Endothelial cell of umbilical vein (primary cell): ENCODE measurements around the gene USH2A. TPM values are rescaled to one million over a fixed set of nuclear protein-coding genes. Genes with fewer than 3 reads are reported as not detected.

ENCODE experiments used
- BruUV-seq: library from RNA; stranded (reverse); fragments of 400-500 nt; replicated peaks from 2 replicates; lab custom pipeline; 2021; lab: Mats Ljungman, UMichigan
- CTCF ChIA-PET: fragments of 300-600, 350-600 bp; sonication (Branson Sonifier 250); formaldehyde crosslinking; loops from one replicate; lab custom pipeline; 2021; ENCODE audit warnings: antibody characterized with exemption, inconsistent platforms; lab: Charles Lee
- POLR2A ChIA-PET: fragments of 300-600, 350-600 bp; sonication (Branson Sonifier 250); formaldehyde crosslinking; loops from one replicate; lab custom pipeline; 2021; ENCODE audit warnings: antibody characterized with exemption, inconsistent platforms; lab: Charles Lee
- DNase-seq: peaks from one replicate; pipeline ENCODE4 v3.0.0-alpha.2; 2011; ENCODE audit warnings: low read depth, low spot score
- FAIRE-seq: peaks from 2 replicates; lab custom pipeline; 2011; peaks lifted over from hg19 to GRCh38; lab: Jason Lieb, UNC
- H2AFZ ChIP-seq: 2 replicates; pipeline ENCODE4 v1.6.0; 2012; ENCODE audit warnings: low read depth, low read length, control low read depth, inconsistent platforms
- H3K27ac ChIP-seq: 2 replicates; pipeline ENCODE4 v1.5.1; 2011; ENCODE audit warnings: low read depth, mild to moderate bottlenecking, control low read depth, low read length, moderate library complexity; ENCODE audit not compliant: insufficient read depth
- H3K27me3 ChIP-seq, 2 experiments: 2 replicates each; pipeline versions ENCODE4 v1.6.0 to v1.6.1; 2011; ENCODE audit warnings: low read length in 2 of 2, mixed read lengths in 1 of 2; ENCODE audit not compliant: control insufficient read depth in 2 of 2, insufficient read depth in 2 of 2
- H3K36me3 ChIP-seq, 2 experiments: 2 replicates in 1 of 2; 3 replicates in 1 of 2; pipeline ENCODE4 v1.5.1; 2011; ENCODE audit warnings: low read length in 2 of 2, mild to moderate bottlenecking in 1 of 2, moderate library complexity in 1 of 2; ENCODE audit not compliant: control insufficient read depth in 2 of 2, insufficient read depth in 2 of 2; ENCODE audit errors: extremely low read depth in 1 of 2
- H3K4me1 ChIP-seq: 3 replicates; pipeline ENCODE4 v1.5.1; 2011; ENCODE audit warnings: mild to moderate bottlenecking, low read length; ENCODE audit not compliant: control insufficient read depth, insufficient read depth; ENCODE audit errors: extremely low read depth
- H3K4me2 ChIP-seq: 2 replicates; pipeline ENCODE4 v1.6.1; 2011; ENCODE audit warnings: low read length, control low read depth, mixed read lengths; ENCODE audit not compliant: insufficient read depth
- H3K4me3 ChIP-seq, 3 experiments: fragments of 200-600 bp in 1 of 3; sonication (generic), shearing (Covaris generic) in 1 of 3; replicated peaks in 1 of 3; 2 replicates each; pipeline ENCODE4 v1.5.1; 2011 to 2016; ENCODE audit warnings: control low read depth in 3 of 3, low read length in 3 of 3, mild to moderate bottlenecking in 2 of 3, inconsistent platforms in 1 of 3, low read depth in 1 of 3, moderate library complexity in 1 of 3; ENCODE audit not compliant: insufficient read depth in 1 of 3
- H3K79me2 ChIP-seq: 2 replicates; pipeline ENCODE4 v1.6.0; 2012; ENCODE audit warnings: low read length, inconsistent platforms; ENCODE audit not compliant: control insufficient read depth, insufficient read depth
- H3K9ac ChIP-seq: replicated peaks from 2 replicates; pipeline ENCODE3; 2011; ENCODE audit warnings: low read length, control low read depth; ENCODE audit not compliant: insufficient read depth; ENCODE audit errors: extremely low read depth
- H3K9me1 ChIP-seq: replicated peaks from 3 replicates; pipeline ENCODE4 v1.6.0; 2011; ENCODE audit warnings: mild to moderate bottlenecking, low read length; ENCODE audit not compliant: control insufficient read depth, insufficient read depth; ENCODE audit errors: extremely low read depth
- H3K9me3 ChIP-seq: replicated peaks from 2 replicates; pipeline ENCODE4 v1.5.1; 2012; ENCODE audit warnings: low read length, inconsistent platforms; ENCODE audit not compliant: control insufficient read depth, insufficient read depth
- H4K20me1 ChIP-seq: replicated peaks from 2 replicates; pipeline ENCODE3; 2011; ENCODE audit warnings: mild to moderate bottlenecking, low read length; ENCODE audit not compliant: control insufficient read depth, insufficient read depth; ENCODE audit errors: extremely low read depth
- FOS ChIP-seq: IDR thresholded peaks from 2 replicates; pipeline ENCODE4 v1.6.1; 2011; ENCODE audit warnings: mild to moderate bottlenecking, low read length, moderate library complexity, borderline replicate concordance; ENCODE audit not compliant: insufficient read depth
- POLR2A ChIP-seq: IDR thresholded peaks from 2 replicates; pipeline ENCODE4 v1.6.1; 2012; ENCODE audit warnings: low read depth, mild to moderate bottlenecking, control low read depth, low read length
- dilution Hi-C: fragments of 300-500 bp; cut with MboI; formaldehyde crosslinking; loops from one replicate; pipeline ENCODE4 v1.15.0; 2019; ENCODE audit warnings: low sequenced_read_pairs; ENCODE audit not compliant: extremely low pct_ligation_motif_present
- intact Hi-C: fragments of 100-400 bp; cut with micrococcal nuclease; formaldehyde crosslinking; loops from one replicate; pipeline ENCODE4 v1.10.0; 2022
- polyA plus RNA-seq, 4 experiments: library from polyadenylated mRNA; depleted of rRNA in 3 of 4; stranded (reverse) in 3 of 4; unstranded in 1 of 4; fragments of >200 nt; gene quantifications; 2 replicates each; pipeline versions ENCODE4 v1.2.1 to v1.2.3, GENCODE V29; 2011 to 2012; ENCODE audit warnings: missing spikeins in 1 of 4
- total RNA-seq: library from RNA; stranded (reverse); gene quantifications from 2 replicates; pipeline ENCODE4 v1.2.3, GENCODE V29; 2021

The USH2A gene
- total and polyA plus RNA-seq, 2 donors (not counting 3 experiments of a cell fraction or from before 2014, with no cell fraction given), result not detected

GRCh38 chr1:215590779-215591491 lies 832.3 kb downstream of the USH2A start:
- H3K4me2 ChIP-seq, result no peak overlapping the region
- no TSS peak for BruUV-seq

GRCh38 chr1:215589650-215590435 lies 833.4 kb downstream of the USH2A start:
- Histone ChIP-seq H3K4me2 (no peak overlapping the region), H4K20me1 (no peaks in the 10 kb centered on the region), H3K27ac (no peak overlapping the region), H3K9ac (no peak overlapping the region), H3K4me3 (no peak overlapping the region), H3K9me3 (no peaks in the 10 kb centered on the region), H3K4me1 (no peaks in the 10 kb centered on the region), H3K9me1 (no peaks in the 10 kb centered on the region), H3K79me2 (no peaks in the 10 kb centered on the region), H3K27me3 (no peaks in the 10 kb centered on the region), H3K36me3 (peaks cover 0 to 3% of the 10 kb centered on the region in 2 experiments), H2AFZ (no peak overlapping the region)
- intact Hi-C loops (no loop called here), dilution Hi-C loops (no loop called here)
- no TSS peak for BruUV-seq
- FAIRE-seq (no peak), DNase-seq (no peak)
- TF ChIP-seq FOS, result no peak
- TF ChIP-seq POLR2A, result no peak
- ChIA-PET CTCF (interaction anchor here (1.1 kb wide), 1 partner anchor 15 kb away, joined by 3 read pairs; no protein-coding TSS in a partner anchor), POLR2A (no interaction called here)

More at GRCh38 chr1:215590779-215591491, 832.3 kb downstream of the USH2A start:
- no peak for TF ChIP-seq FOS
- intact Hi-C loops, result no loop called here
- H3K27me3 ChIP-seq, result no peaks in the 10 kb centered on the region
- no peak overlapping the region for H2AFZ ChIP-seq
- H3K9ac ChIP-seq, result no peak overlapping the region
- FAIRE-seq (no peak), DNase-seq (no peak)
- H3K9me1 ChIP-seq, result no peaks in the 10 kb centered on the region
- no peaks in the 10 kb centered on the region for H3K4me1 ChIP-seq
- ChIA-PET POLR2A (no interaction called here), CTCF (interaction anchor here (1.1 kb wide), 1 partner anchor 14 kb away, joined by 3 read pairs; no protein-coding TSS in a partner anchor)
- dilution Hi-C loops, result no loop called here
- H3K79me2 ChIP-seq, result no peaks in the 10 kb centered on the region
- no peak overlapping the region for H3K4me3 ChIP-seq
- peaks cover 0 to 3% of the 10 kb centered on the region in 2 experiments for H3K36me3 ChIP-seq
- no peak overlapping the region for H3K27ac ChIP-seq
- no peaks in the 10 kb centered on the region for H3K9me3 ChIP-seq
- no peaks in the 10 kb centered on the region for H4K20me1 ChIP-seq
